Measurements from ENCODE around the gene NRIP3. TPM values are rescaled to one million over a fixed set of nuclear protein-coding genes. Genes with fewer than 3 reads are reported as not detected.

Gene NRIP3
- total and polyA plus RNA-seq, 9 donors = 0.24 to 16.9 (median 0.99) TPM

DNA sequence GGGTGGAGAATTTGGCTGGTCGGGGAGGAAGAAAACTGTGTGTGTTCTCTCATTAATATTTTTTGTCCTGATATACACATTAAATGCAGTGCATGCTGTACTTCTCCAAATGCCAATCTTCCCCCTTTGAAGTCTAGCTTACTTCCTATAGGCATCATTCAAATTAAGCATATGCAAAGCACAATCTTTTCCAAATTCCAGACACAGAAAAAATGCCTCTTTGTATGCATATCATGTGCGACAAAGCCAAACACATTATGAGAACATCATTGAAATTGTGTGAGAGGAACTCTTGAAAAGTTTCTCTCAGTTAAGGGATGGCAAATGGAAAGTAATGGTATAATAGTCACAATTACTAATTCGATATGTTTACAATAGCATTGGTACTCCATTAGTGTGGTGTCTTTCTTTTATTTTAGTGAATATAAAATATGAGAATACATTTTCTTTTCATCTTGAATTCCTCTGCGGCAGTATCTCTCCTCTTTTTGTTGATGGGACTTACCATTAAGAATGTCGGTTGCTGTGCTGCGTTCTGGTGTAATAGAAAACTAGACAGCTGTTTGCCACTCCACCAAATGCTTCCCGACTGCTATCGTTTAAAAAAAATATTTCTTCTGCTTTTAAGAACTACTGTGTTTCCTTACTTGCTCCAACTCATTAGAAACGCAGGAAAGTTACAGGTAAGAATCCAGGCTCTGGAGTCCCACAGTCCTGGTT lies 19.3 kb upstream of the NRIP3 start:
- 94 to 95% (median 94%) methylated on average over 9 of the region's 9 CpGs for WGBS, 3 donors
- no peak overlapping the region for H3K4me3 ChIP-seq
- H3K9me3 ChIP-seq = no peaks in the 10 kb centered on the region
- H3K36me3 ChIP-seq = no peaks in the 10 kb centered on the region
- H3K27me3 ChIP-seq = no peaks in the 10 kb centered on the region
- peaks cover 2% of the 10 kb centered on the region for H3K4me1 ChIP-seq (ENCODE audit: insufficient read depth)
- H3K27ac ChIP-seq = no peak overlapping the region
- intact Hi-C loops (cut with DNase I) = no loop called here
- DNase-seq = no peak
- TF ChIP-seq POLR2A (IDR thresholded peaks at IDR 0.05) (no peak), CTCF (IDR thresholded peaks at IDR 0.05) (no peak), EP300 (IDR thresholded peaks at IDR 0.05) (no peak)

- no peaks in the 10 kb centered on the region for H3K36me3 ChIP-seq
- no peak overlapping the region for H3K27ac ChIP-seq
- WGBS, 3 donors = 39 to 48% (median 41%) methylated on average over 8 of the region's 8 CpGs
- TF ChIP-seq POLR2A (IDR thresholded peaks at IDR 0.05) (no peak), CTCF (IDR thresholded peaks at IDR 0.05) (no peak), EP300 (IDR thresholded peaks at IDR 0.05) (no peak)
- intact Hi-C loops (cut with DNase I) = no loop called here
- no peak overlapping the region for H3K4me3 ChIP-seq
- H3K9me3 ChIP-seq = no peaks in the 10 kb centered on the region
- H3K27me3 ChIP-seq = no peaks in the 10 kb centered on the region
- DNase-seq = no peak
- peaks cover 2% of the 10 kb centered on the region for H3K4me1 ChIP-seq (ENCODE audit: insufficient read depth)
These were observed 17.1 kb upstream of the NRIP3 start for GRCh38 chr11:9020916-9021315.

DNA sequence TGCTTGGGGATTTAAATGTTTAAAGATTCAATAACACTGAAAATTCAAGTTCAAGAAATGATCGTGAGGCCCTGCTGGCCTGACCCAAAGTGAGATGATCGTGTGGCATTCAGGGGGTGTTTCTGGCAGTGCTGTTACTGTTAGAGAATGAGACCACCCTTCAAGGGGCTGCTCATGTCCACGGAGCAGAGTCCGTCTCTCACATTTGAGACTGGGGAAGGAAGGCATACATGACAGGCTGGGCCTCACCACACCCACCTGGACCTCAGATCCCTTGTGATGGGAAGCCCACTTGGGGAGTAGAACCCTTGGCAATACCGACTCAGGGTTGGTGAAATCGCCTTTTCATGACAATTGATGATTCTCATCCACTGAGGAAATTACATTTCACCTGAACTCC lies 16.1 kb upstream of the NRIP3 start:
- Histone ChIP-seq H3K27me3 (no peaks in the 10 kb centered on the region), H3K9me3 (no peaks in the 10 kb centered on the region), H3K4me3 (no peak overlapping the region), H3K36me3 (no peaks in the 10 kb centered on the region), H3K27ac (no peak overlapping the region), H3K4me1 (ENCODE audit: insufficient read depth) (peaks cover 2% of the 10 kb centered on the region)
- intact Hi-C loops (cut with DNase I) = loop anchor here in 1 of 4 donors (5.0 kb wide), 1 partner anchor 117 kb away; no protein-coding TSS in a partner anchor
- 93 to 94% (median 94%) methylated on average over 6 of the region's 6 CpGs for WGBS, 3 donors
- TF ChIP-seq POLR2A (IDR thresholded peaks at IDR 0.05) (no peak), EP300 (IDR thresholded peaks at IDR 0.05) (no peak), CTCF (IDR thresholded peaks at IDR 0.05) (no peak)
- DNase-seq = no peak

DNA sequence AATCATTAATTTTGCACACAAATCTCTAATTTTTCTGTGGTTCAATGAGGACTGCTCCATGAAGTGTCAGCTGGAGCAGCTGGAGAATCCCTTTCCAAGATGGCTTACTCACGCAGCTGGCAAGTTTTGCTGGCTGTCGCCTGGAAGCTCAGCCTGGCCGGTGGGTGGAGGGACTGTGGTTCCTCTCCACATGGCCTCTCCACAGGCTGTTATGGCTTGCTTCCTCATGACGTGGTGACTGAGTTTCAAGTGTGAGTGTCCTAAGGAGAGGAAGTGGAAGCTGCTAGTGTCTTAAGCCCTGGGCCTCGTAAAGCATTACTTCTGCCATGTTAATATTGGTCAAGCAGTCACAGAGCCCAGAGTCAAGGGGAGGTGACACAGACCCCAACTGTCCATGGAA lies 14.0 kb upstream of the NRIP3 start:
- TF ChIP-seq EP300 (IDR thresholded peaks at IDR 0.05) (no peak), CTCF (IDR thresholded peaks at IDR 0.05) (no peak), POLR2A (IDR thresholded peaks at IDR 0.05) (no peak)
- Histone ChIP-seq H3K27ac (no peak overlapping the region), H3K36me3 (no peaks in the 10 kb centered on the region), H3K4me1 (ENCODE audit: insufficient read depth) (peaks cover 2% of the 10 kb centered on the region), H3K4me3 (no peak overlapping the region), H3K9me3 (no peaks in the 10 kb centered on the region), H3K27me3 (no peaks in the 10 kb centered on the region)
- intact Hi-C loops (cut with DNase I) = loop anchor here in 1 of 4 donors (5.0 kb wide), 1 partner anchor 120 kb away; no protein-coding TSS in a partner anchor
- DNase-seq = no peak
- 76 to 89% (median 82%) methylated on average over 5 of the region's 5 CpGs for WGBS, 3 donors

Measured in ovary (tissue), 9 donors.